GM12878 (cell line): ENCODE measurements around the gene BBS1. TPM values are rescaled to one million over a fixed set of nuclear protein-coding genes. Genes with fewer than 3 reads are reported as not detected.

Experiments
- ATAC-seq: fragments of 200-7000 bp; cut with Tn5 transposase; 3 replicates; pipeline ENCODE4 v1.9.1; 2020; ENCODE audit warnings: mild to moderate bottlenecking, moderate library complexity
- BruUV-seq: library from RNA; stranded (reverse); fragments of 400-500 nt; replicated peaks from 2 replicates; lab custom pipeline; 2021; lab: Mats Ljungman, UMichigan
- CTCF ChIA-PET: fragments of 300-600 bp; sonication (Branson Sonifier 250); formaldehyde crosslinking; extraction: SDS; loops from one replicate; lab custom pipeline; 2021; ENCODE audit warnings: inconsistent platforms; lab: Yijun Ruan, JAX
- POLR2A ChIA-PET: fragments of 350-600 bp; formaldehyde crosslinking; extraction: SDS; loops from one replicate; lab custom pipeline; 2021; ENCODE audit warnings: inconsistent platforms; lab: Charles Lee
- RAD21 ChIA-PET: fragments of 300-600 bp; sonication (Branson Sonifier 250); formaldehyde crosslinking; loops from one replicate; lab custom pipeline; 2023; ENCODE audit warnings: antibody characterized with exemption; ENCODE audit not compliant: unreplicated experiment; lab: Charles Lee
- SMC1A ChIA-PET: fragments of 300-600 bp; sonication (Branson Sonifier 250); formaldehyde crosslinking; loops from one replicate; lab custom pipeline; 2023; ENCODE audit not compliant: unreplicated experiment, uncharacterized antibody; lab: Charles Lee
- DNase-seq: peaks from one replicate; pipeline ENCODE4 v3.0.0-alpha.2; 2011; ENCODE audit warnings: low read depth, low spot score
- FAIRE-seq: peaks from 3 replicates; lab custom pipeline; 2011; peaks lifted over from hg19 to GRCh38; lab: Jason Lieb, UNC
- H2AFZ ChIP-seq: 2 replicates; pipeline ENCODE4 v1.6.0; 2011; ENCODE audit warnings: low read depth, low read length, control low read depth; ENCODE audit not compliant: control insufficient read depth
- H3K27ac ChIP-seq: 2 replicates; pipeline ENCODE4 v1.5.1; 2011; ENCODE audit warnings: control low read depth; ENCODE audit not compliant: control insufficient read depth, insufficient read depth
- H3K27me3 ChIP-seq, 2 experiments: replicated peaks in 1 of 2; 2 replicates each; pipeline versions ENCODE4 v1.6.0 to v1.6.1; 2011; ENCODE audit warnings: low read length in 1 of 2; ENCODE audit not compliant: control insufficient read depth in 2 of 2, insufficient read depth in 2 of 2
- H3K36me3 ChIP-seq, 2 experiments: 2 replicates each; pipeline ENCODE4 v1.5.1; 2011; ENCODE audit warnings: low read length in 1 of 2; ENCODE audit not compliant: control insufficient read depth in 2 of 2, insufficient read depth in 2 of 2
- H3K4me1 ChIP-seq: 2 replicates; pipeline ENCODE4 v1.6.1; 2011; ENCODE audit warnings: mild to moderate bottlenecking, low read length, moderate library complexity, mixed read lengths; ENCODE audit not compliant: control insufficient read depth, insufficient read depth
- H3K4me2 ChIP-seq: 2 replicates; pipeline ENCODE4 v1.6.0; 2011; ENCODE audit warnings: control low read depth; ENCODE audit not compliant: control insufficient read depth, insufficient read depth
- H3K4me3 ChIP-seq: fragments of 200-600 bp; sonication (generic); 2 replicates; pipeline ENCODE4 v1.5.1; 2016
- H3K79me2 ChIP-seq: 2 replicates; pipeline ENCODE4 v1.6.0; 2011; ENCODE audit warnings: low read length; ENCODE audit not compliant: control insufficient read depth, insufficient read depth
- H3K9ac ChIP-seq: 2 replicates; pipeline ENCODE4 v1.8.0; 2011; ENCODE audit warnings: low read length, control low read depth, mixed read lengths; ENCODE audit not compliant: control insufficient read depth, insufficient read depth
- H3K9me3 ChIP-seq: replicated peaks from 3 replicates; pipeline ENCODE4 v1.5.1; 2011; ENCODE audit warnings: mild to moderate bottlenecking, low read length; ENCODE audit not compliant: control insufficient read depth, insufficient read depth
- H4K20me1 ChIP-seq: 2 replicates; pipeline ENCODE4 v1.6.0; 2011; ENCODE audit not compliant: control insufficient read depth, insufficient read depth
- ATF3 ChIP-seq: IDR thresholded peaks from 2 replicates; pipeline ENCODE4 v1.6.1; 2011; ENCODE audit warnings: low read depth, mild to moderate bottlenecking, low read length, moderate library complexity, borderline replicate concordance; ENCODE audit errors: extremely low read depth
- CTCF ChIP-seq, 3 experiments: IDR thresholded peaks in 2 of 3; conservative IDR thresholded peaks in 1 of 3; 2 replicates each; pipeline ENCODE4 v1.5.1; 2011; ENCODE audit warnings: low read depth in 3 of 3, low read length in 3 of 3, mild to moderate bottlenecking in 3 of 3, control low read depth in 2 of 3, moderate library complexity in 2 of 3, inconsistent platforms in 1 of 3, mixed read lengths in 1 of 3; ENCODE audit not compliant: control insufficient read depth in 2 of 3, insufficient read depth in 1 of 3; ENCODE audit errors: extremely low read depth in 1 of 3
- NFYB ChIP-seq: IDR thresholded peaks from 2 replicates; pipeline ENCODE4 v1.6.1; 2011; ENCODE audit warnings: low read depth, mild to moderate bottlenecking, low read length, improper control_type of control experiment, moderate library complexity; ENCODE audit not compliant: insufficient read depth
- RAD21 ChIP-seq: IDR thresholded peaks from 2 replicates; pipeline ENCODE4 v1.6.1; 2011; ENCODE audit warnings: mild to moderate bottlenecking, low read depth, low read length, moderate library complexity; ENCODE audit not compliant: insufficient read depth
- WGBS: methylation state at CpG from one replicate; pipeline ENCODE4 v1.1.6; 2016; ENCODE audit warnings: low lambda C conversion rate; ENCODE audit not compliant: insufficient replicate concordance, insufficient coverage; ENCODE audit errors: missing lambda C conversion rate; 5-methylcytosine and 5-hydroxymethylcytosine counted together
- in situ Hi-C: fragments of 300-500 bp; cut with MboI; formaldehyde crosslinking; loops from 9 replicates; pipeline ENCODE4 v1.14.3; 2018; ENCODE audit warnings: mixed read lengths
- intact Hi-C: fragments of 100-400 bp; cut with micrococcal nuclease; formaldehyde crosslinking; loops from one replicate; pipeline ENCODE4 v1.14.2; 2022; ENCODE audit not compliant: unreplicated experiment
- polyA plus RNA-seq, 11 experiments: library from polyadenylated mRNA; depleted of rRNA in 4 of 11; unstranded in 6 of 11; stranded (reverse) in 5 of 11; fragments of >200 nt; fragmentation: Nextera tagmentation in 4 of 11; fragmentation: Illumina TruSeq in 1 of 11; extraction: Ambion mirVana in 4 of 11; extraction: Trizol in 1 of 11; gene quantifications; 1 replicate in 1 of 11; 2 replicates in 10 of 11; pipeline versions ENCODE4 v1.2.1 to v1.2.3, GENCODE V29; 2011 to 2016; ENCODE audit warnings: inconsistent platforms in 2 of 11, missing spikeins in 2 of 11, low read depth in 1 of 11
- total RNA-seq, 4 experiments: library from RNA; depleted of rRNA in 3 of 4; stranded (reverse); fragments of >200 nt in 3 of 4; fragmentation: Illumina TruSeq in 1 of 4; extraction: Trizol in 1 of 4; gene quantifications; 2 replicates each; pipeline versions ENCODE4 v1.2.1 to v1.2.3, GENCODE V29; 2013 to 2021

Gene BBS1
- total and polyA plus RNA-seq, 10 of the 15 experiments (the other 5 are each of a cell fraction or from before 2014, with no cell fraction given), result 2.5 to 14.7 (median 8.7) TPM

- no peaks in the 10 kb centered on the region for H3K79me2 ChIP-seq
- H3K27ac ChIP-seq, result no peak overlapping the region
- H4K20me1 ChIP-seq, result no peaks in the 10 kb centered on the region
- H3K4me2 ChIP-seq, result no peak overlapping the region
- POLR2A ChIA-PET, result no interaction called here
- H3K4me1 ChIP-seq, result no peaks in the 10 kb centered on the region
- H2AFZ ChIP-seq, result no peak overlapping the region
- no peaks in the 10 kb centered on the region for H3K36me3 ChIP-seq
- RAD21 ChIA-PET, result no interaction called here
- H3K9me3 ChIP-seq, result no peaks in the 10 kb centered on the region
- in situ Hi-C loops (no loop called here), intact Hi-C loops (no loop called here)
- no peak overlapping the region for H3K9ac ChIP-seq
- 50% methylated on average over 10 of the region's 10 CpGs for WGBS
- ATAC-seq, result no peak
- CTCF ChIA-PET, result interaction anchor here (0.9 kb wide), 1 partner anchor 115 kb away, joined by 4 read pairs; no protein-coding TSS in a partner anchor
- TF ChIP-seq NFYB (no peak), CTCF (IDR thresholded peaks at IDR 0.05 in 2 of 3, conservative IDR thresholded peaks at IDR 0.05 in 1 of 3; ENCODE audit: control insufficient read depth in 2 of 3, extremely low read depth in 1 of 3, insufficient read depth in 1 of 3, low read depth in 3 of 3, low read length in 3 of 3) (no peak), RAD21 (no peak), ATF3 (no peak)
- SMC1A ChIA-PET, result no interaction called here
- no TSS peak for BruUV-seq
- H3K27me3 ChIP-seq, result peaks cover 0 to 6% of the 10 kb centered on the region in 2 experiments; a peak in 3 of 4 replicates
- FAIRE-seq, result no peak
- DNase-seq, result no peak
- no peak overlapping the region for H3K4me3 ChIP-seq
Measured at GRCh38 chr11:66563832-66564231, 53.4 kb downstream of the BBS1 start.
